Activated CD4-positive, alpha-beta T cell treated with anti-CD3 and anti-CD28 coated beads, Interleukin-2, amount 10 ng/mL, durations not matched to agents 7 days and 5 days (primary cell): ENCODE measurements around the gene GPC1. TPM values are rescaled to one million over a fixed set of nuclear protein-coding genes. Genes with fewer than 3 reads are reported as not detected.

Source experiments
- CTCF ChIA-PET: fragments of 350-600 bp; sonication (Branson Sonifier 250); formaldehyde crosslinking; loops from one replicate; lab custom pipeline; 2021; ENCODE audit warnings: antibody characterized with exemption; lab: Charles Lee
- POLR2A ChIA-PET: fragments of 350-600 bp; sonication (Branson Sonifier 250); formaldehyde crosslinking; loops from one replicate; lab custom pipeline; 2021; ENCODE audit warnings: antibody characterized with exemption; lab: Charles Lee
- DNase-seq: peaks from one replicate; pipeline ENCODE4 v3.0.0-alpha.2; 2020
- H3K27ac Mint-ChIP-seq: one replicate; pipeline ENCODE4 v1.8.0; 2021; ENCODE audit warnings: mild to moderate bottlenecking, moderate library complexity, mixed read lengths
- H3K27me3 Mint-ChIP-seq: one replicate; pipeline ENCODE4 v1.8.0; 2021; ENCODE audit warnings: mixed read lengths
- H3K36me3 Mint-ChIP-seq: one replicate; pipeline ENCODE4 v1.8.0; 2021; ENCODE audit warnings: low read depth, mixed read lengths
- H3K4me1 Mint-ChIP-seq: one replicate; pipeline ENCODE4 v1.8.0; 2021; ENCODE audit warnings: mixed read lengths
- H3K4me3 Mint-ChIP-seq: one replicate; pipeline ENCODE4 v1.8.0; 2021; ENCODE audit warnings: mild to moderate bottlenecking, moderate library complexity, mixed read lengths
- H3K9me3 Mint-ChIP-seq: one replicate; pipeline ENCODE4 v1.8.0; 2021; ENCODE audit warnings: mixed read lengths
- total RNA-seq, 2 experiments: library from RNA; stranded (reverse); gene quantifications; one replicate each; pipeline ENCODE4 v1.2.3, GENCODE V29; 2021

Gene GPC1
- total RNA-seq, 2 experiments from 2014 or later: 7.3 to 7.5 TPM

DNA sequence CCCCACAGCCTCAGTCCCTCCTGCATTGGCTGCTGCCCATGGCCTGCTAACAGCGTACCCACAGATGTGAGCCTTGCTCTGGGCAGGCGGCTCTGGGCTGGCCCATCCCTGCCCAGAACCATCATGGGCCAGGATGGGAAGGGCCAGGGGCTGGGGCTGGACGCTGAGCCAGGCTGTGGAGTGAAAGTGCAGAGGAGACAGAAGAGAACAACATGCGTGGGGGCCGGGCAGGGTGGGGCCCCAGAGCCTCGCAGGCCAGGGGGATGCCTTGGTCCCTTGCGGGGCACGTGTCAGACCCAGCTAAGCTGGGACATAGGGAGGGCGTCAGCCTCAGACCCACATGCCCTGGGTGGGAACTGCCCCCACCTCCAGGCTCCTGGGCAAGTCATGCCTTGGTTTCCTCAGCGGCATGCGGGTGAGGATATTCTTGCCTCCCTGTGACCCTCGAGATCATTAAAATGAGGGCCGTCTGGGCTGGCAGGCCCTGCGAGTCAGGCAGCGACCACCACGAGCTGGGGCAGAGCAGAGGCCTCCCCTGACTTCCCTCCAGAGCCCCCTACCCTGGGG is 27.3 kb downstream of the GPC1 start:
- Mint-ChIP-seq H3K36me3 (no peaks in the 10 kb centered on the region), H3K9me3 (no peaks in the 10 kb centered on the region), H3K4me1 (no peaks in the 10 kb centered on the region), H3K27ac (no peak overlapping the region), H3K4me3 (no peak overlapping the region), H3K27me3 (no peaks in the 10 kb centered on the region)
- DNase-seq: no peak
- ChIA-PET POLR2A (no interaction called here), CTCF (interaction anchor here (1.1 kb wide), 1 partner anchor 103 kb away, joined by 3 read pairs; no protein-coding TSS in a partner anchor)

DNA sequence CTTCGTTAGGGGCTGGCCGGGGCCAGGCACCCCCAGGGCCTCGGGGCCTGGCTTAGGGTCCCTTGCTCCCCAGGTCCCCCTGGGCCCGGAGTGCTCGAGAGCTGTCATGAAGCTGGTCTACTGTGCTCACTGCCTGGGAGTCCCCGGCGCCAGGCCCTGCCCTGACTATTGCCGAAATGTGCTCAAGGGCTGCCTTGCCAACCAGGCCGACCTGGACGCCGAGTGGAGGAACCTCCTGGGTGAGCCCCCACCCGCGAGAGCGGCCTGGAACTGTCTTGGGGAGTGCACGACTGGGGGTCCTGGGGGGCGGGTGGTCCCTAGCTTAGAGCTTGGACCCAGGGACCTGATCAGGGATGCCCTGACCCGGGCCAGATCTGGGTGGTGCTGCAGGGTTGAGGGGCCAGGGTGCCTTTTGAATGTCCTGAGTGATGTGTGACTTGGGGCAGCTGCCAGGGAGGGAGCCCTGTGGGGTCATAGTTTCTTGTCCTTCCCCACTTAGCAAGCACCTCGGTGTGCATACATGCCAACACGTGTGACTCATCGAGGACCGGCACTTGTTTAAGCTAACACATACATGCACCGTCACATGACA is 27.9 kb downstream of the GPC1 start:
- no peak overlapping the region for H3K4me3 Mint-ChIP-seq
- POLR2A ChIA-PET: no interaction called here
- CTCF ChIA-PET: no interaction called here
- H3K27me3 Mint-ChIP-seq: no peaks in the 10 kb centered on the region
- no peaks in the 10 kb centered on the region for H3K9me3 Mint-ChIP-seq
- no peaks in the 10 kb centered on the region for H3K4me1 Mint-ChIP-seq
- H3K27ac Mint-ChIP-seq: no peak overlapping the region
- no peaks in the 10 kb centered on the region for H3K36me3 Mint-ChIP-seq
- DNase-seq: no peak

DNA sequence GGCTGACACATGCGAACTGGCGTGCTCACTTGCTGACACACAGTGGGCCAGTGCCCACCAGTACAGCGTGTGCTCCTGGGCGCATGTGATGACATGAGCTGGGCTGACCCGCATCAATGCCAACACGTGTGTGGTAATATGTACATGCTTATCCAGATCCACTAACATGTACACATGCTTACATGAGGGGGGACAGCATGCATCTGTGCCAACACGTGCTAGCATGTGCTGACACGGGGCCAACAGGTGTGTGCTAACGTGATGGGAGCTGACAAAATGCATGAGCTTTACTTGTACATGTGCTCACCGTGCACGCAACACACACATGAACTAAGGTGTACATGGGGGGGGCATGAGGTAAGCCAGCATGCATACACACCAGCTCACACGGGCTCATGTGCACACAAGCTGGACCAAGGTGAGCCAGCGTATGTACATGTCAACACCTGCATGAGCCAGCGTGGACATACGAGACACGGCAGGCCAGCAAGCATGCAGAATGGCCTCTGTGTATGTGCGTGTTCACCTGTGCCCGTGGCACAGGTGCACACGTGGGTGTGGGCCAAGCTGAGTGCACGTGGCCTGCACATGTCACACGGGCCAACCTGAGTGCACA is 28.5 kb downstream of the GPC1 start:
- Mint-ChIP-seq H3K9me3 (no peaks in the 10 kb centered on the region), H3K27me3 (no peaks in the 10 kb centered on the region), H3K4me3 (no peak overlapping the region), H3K27ac (no peak overlapping the region), H3K4me1 (no peaks in the 10 kb centered on the region), H3K36me3 (no peaks in the 10 kb centered on the region)
- CTCF ChIA-PET: no interaction called here
- no peak for DNase-seq
- POLR2A ChIA-PET: no interaction called here

DNA sequence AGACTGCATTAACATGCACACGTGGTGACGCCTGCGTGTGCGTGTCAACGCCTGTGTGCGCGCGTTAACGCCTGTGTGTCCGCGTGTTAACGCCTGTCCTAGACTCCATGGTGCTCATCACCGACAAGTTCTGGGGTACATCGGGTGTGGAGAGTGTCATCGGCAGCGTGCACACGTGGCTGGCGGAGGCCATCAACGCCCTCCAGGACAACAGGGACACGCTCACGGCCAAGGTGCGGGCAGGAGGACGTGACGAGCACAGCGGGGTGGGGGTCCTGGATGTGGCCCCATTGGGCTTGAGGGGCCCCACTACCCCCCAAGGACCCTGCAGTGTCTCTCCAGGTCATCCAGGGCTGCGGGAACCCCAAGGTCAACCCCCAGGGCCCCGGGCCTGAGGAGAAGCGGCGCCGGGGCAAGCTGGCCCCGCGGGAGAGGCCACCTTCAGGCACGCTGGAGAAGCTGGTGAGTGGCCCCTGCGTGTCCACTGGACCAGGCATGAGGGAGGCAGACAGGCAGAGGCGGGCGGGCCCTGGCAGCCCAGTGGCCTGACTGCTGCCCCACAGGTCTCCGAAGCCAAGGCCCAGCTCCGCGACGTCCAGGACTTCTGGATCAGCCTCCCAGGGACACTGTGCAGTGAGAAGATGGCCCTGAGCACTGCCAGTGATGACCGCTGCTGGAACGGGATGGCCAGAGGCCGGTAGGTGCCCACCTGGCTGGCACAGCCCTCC is 29.2 kb downstream of the GPC1 start:
- Mint-ChIP-seq H3K4me3 (no peak overlapping the region), H3K36me3 (no peaks in the 10 kb centered on the region), H3K9me3 (no peaks in the 10 kb centered on the region), H3K27me3 (no peaks in the 10 kb centered on the region), H3K4me1 (no peaks in the 10 kb centered on the region), H3K27ac (no peak overlapping the region)
- POLR2A ChIA-PET: no interaction called here
- DNase-seq: no peak
- CTCF ChIA-PET: no interaction called here

GRCh38 chr2:240465268-240465764 is 29.9 kb downstream of the GPC1 start:
- ChIA-PET POLR2A (no interaction called here), CTCF (no interaction called here)

GRCh38 chr2:240465765-240466578 is 30.5 kb downstream of the GPC1 start:
- Mint-ChIP-seq H3K36me3 (no peaks in the 10 kb centered on the region), H3K4me1 (no peaks in the 10 kb centered on the region), H3K27ac (no peak overlapping the region), H3K4me3 (no peak overlapping the region), H3K9me3 (no peaks in the 10 kb centered on the region), H3K27me3 (no peaks in the 10 kb centered on the region)
- ChIA-PET CTCF (no interaction called here), POLR2A (no interaction called here)
- DNase-seq: peak; percentile 3

More at GRCh38 chr2:240465268-240465764, 29.9 kb downstream of the GPC1 start:
- H3K27ac Mint-ChIP-seq: no peak overlapping the region
- H3K36me3 Mint-ChIP-seq: no peaks in the 10 kb centered on the region
- no peaks in the 10 kb centered on the region for H3K4me1 Mint-ChIP-seq
- H3K9me3 Mint-ChIP-seq: no peaks in the 10 kb centered on the region
- H3K27me3 Mint-ChIP-seq: no peaks in the 10 kb centered on the region
- no peak overlapping the region for H3K4me3 Mint-ChIP-seq
- no peak for DNase-seq

DNA sequence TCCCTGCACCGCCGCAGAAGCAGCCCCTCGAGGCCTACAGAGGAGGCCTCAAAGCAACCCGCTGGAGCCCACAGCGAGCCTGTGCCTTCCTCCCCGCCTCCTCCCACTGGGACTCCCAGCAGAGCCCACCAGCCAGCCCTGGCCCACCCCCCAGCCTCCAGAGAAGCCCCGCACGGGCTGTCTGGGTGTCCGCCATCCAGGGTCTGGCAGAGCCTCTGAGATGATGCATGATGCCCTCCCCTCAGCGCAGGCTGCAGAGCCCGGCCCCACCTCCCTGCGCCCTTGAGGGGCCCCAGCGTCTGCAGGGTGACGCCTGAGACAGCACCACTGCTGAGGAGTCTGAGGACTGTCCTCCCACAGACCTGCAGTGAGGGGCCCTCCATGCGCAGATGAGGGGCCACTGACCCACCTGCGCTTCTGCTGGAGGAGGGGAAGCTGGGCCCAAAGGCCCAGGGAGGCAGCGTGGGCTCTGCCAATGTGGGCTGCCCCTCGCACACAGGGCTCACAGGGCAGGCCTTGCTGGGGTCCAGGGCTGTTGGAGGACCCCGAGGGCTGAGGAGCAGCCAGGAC is 31.2 kb downstream of the GPC1 start:
- H3K9me3 Mint-ChIP-seq: peaks cover 2% of the 10 kb centered on the region
- H3K4me1 Mint-ChIP-seq: no peaks in the 10 kb centered on the region
- H3K27me3 Mint-ChIP-seq: no peaks in the 10 kb centered on the region
- DNase-seq: no peak
- H3K36me3 Mint-ChIP-seq: no peaks in the 10 kb centered on the region
- CTCF ChIA-PET: no interaction called here
- POLR2A ChIA-PET: no interaction called here
- H3K4me3 Mint-ChIP-seq: no peak overlapping the region
- H3K27ac Mint-ChIP-seq: no peak overlapping the region

DNA sequence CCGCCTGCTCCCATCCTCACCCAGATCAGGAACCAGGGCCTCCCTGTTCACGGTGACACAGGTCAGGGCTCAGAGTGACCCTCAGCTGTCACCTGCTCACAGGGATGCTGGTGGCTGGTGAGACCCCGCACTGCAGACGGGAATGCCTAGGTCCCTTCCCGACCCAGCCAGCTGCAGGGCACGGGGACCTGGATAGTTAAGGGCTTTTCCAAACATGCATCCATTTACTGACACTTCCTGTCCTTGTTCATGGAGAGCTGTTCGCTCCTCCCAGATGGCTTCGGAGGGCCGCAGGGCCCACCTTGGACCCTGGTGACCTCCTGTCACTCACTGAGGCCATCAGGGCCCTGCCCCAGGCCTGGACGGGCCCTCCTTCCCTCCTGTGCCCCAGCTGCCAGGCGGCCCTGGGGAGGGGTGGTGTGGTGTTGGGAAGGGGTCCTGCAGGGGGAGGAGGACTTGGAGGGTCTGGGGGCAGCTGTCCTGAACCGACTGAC is 31.7 kb downstream of the GPC1 start:
- H3K4me3 Mint-ChIP-seq: no peak overlapping the region
- H3K27me3 Mint-ChIP-seq: no peaks in the 10 kb centered on the region
- peak; percentile 4 for DNase-seq
- no peak overlapping the region for H3K27ac Mint-ChIP-seq
- ChIA-PET CTCF (no interaction called here), POLR2A (no interaction called here)
- peaks cover 2% of the 10 kb centered on the region for H3K9me3 Mint-ChIP-seq
- H3K36me3 Mint-ChIP-seq: no peaks in the 10 kb centered on the region
- H3K4me1 Mint-ChIP-seq: no peaks in the 10 kb centered on the region

GRCh38 chr2:240467659-240468302 is 32.3 kb downstream of the GPC1 start:
- H3K36me3 Mint-ChIP-seq: peaks cover 3% of the 10 kb centered on the region
- H3K27me3 Mint-ChIP-seq: no peaks in the 10 kb centered on the region
- ChIA-PET POLR2A (no interaction called here), CTCF (no interaction called here)
- no peak overlapping the region for H3K4me3 Mint-ChIP-seq
- H3K9me3 Mint-ChIP-seq: peaks cover 4% of the 10 kb centered on the region
- no peaks in the 10 kb centered on the region for H3K4me1 Mint-ChIP-seq
- H3K27ac Mint-ChIP-seq: no peak overlapping the region
- DNase-seq: peak; percentile 5

DNA sequence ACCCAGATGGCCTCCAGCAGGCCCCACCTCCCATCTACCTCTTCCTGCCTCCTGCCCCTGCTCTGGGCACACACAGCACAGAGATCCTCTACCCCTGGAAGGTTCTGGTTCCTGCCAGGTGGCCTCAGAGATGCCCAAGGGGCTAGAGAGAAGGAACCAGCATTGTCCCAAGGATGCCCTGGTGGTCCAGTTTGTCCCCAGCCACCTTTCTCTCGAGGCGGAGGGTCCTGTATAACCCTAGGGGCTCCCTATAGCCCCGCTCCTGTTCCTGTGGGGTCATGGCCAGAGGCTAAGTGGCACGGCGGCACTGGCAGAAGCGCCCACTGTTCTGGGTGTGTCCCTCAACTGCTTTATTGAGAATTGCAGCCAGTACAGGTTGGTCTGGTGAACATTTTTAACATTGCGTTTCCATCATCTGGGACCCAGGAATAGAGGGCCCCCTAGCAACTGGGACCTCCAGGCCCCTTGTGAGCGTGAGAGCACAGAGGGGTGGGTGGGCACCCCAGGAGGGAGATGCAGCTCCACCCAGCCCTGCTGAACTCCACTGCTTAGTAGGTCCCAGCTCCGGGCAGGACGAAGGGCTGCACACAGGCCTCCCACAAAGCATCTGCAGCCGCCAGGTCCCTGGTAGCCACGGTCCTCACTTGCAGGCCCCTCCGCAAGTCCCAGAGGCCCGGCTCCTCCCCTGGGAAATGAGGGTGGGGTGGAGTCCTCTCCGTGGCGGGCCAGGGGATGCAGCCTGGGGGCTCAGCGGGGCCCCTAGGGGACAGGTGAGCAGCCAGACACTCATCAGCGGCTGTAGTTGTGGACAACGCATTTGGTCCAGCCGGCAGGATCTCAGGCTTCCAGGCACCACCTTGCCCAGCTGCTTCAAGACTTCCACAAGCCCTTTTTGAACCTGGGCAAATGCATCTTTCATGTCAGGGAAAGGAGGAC is 33.1 kb downstream of the GPC1 start:
- Mint-ChIP-seq H3K9me3 (peaks cover 8% of the 10 kb centered on the region), H3K36me3 (peaks cover 3% of the 10 kb centered on the region), H3K27ac (peak overlapping the region; percentile 41), H3K27me3 (no peaks in the 10 kb centered on the region), H3K4me3 (no peak overlapping the region), H3K4me1 (no peaks in the 10 kb centered on the region)
- DNase-seq: peak; percentile 4
- ChIA-PET POLR2A (no interaction called here), CTCF (no interaction called here)

DNA sequence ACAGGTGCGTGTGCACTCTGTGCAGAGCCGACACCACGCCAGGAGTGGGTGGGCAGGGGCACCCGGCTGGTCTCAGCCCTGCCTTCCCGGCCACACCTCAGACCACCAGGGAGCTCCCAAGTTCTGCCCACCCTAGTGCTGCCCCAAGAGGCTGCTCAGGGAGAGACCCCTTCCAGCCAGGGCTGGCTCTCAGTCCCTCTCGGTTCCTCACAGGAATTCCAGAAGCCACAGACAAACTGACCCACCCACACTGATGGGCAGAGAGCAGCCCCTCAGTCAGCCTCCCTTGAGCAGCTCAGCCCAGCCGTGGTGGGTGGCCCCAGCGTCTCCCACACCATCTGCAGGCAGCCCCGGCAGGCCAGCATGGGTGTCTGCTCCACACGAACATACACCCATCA is 33.8 kb downstream of the GPC1 start:
- no peaks in the 10 kb centered on the region for H3K4me1 Mint-ChIP-seq
- DNase-seq: no peak
- ChIA-PET CTCF (no interaction called here), POLR2A (no interaction called here)
- H3K36me3 Mint-ChIP-seq: peaks cover 3% of the 10 kb centered on the region
- H3K4me3 Mint-ChIP-seq: no peak overlapping the region
- peaks cover 11% of the 10 kb centered on the region for H3K9me3 Mint-ChIP-seq
- no peaks in the 10 kb centered on the region for H3K27me3 Mint-ChIP-seq
- H3K27ac Mint-ChIP-seq: no peak overlapping the region
